HUES64 (cell line): Measurements from ENCODE around the gene TBC1D22A.

Experiments
- H3K27ac ChIP-seq: 2 replicates; pipeline ENCODE4 v1.7.0; 2013; ENCODE audit warnings: low read depth, low read length, inconsistent platforms
- H3K27me3 ChIP-seq: 2 replicates; pipeline ENCODE4 v1.6.1; 2013; ENCODE audit warnings: mild to moderate bottlenecking, low read length; ENCODE audit not compliant: insufficient read depth
- H3K36me3 ChIP-seq: 2 replicates; pipeline ENCODE4 v1.6.1; 2013; ENCODE audit warnings: mild to moderate bottlenecking, low read length; ENCODE audit not compliant: insufficient read depth
- H3K4me1 ChIP-seq: 2 replicates; pipeline ENCODE4 v1.6.1; 2013; ENCODE audit warnings: mild to moderate bottlenecking, low read length, moderate library complexity; ENCODE audit not compliant: insufficient read depth
- H3K4me3 ChIP-seq: 2 replicates; pipeline ENCODE4 v1.5.1; 2013; ENCODE audit warnings: mild to moderate bottlenecking, low read length, moderate library complexity
- H3K9ac ChIP-seq: 2 replicates; pipeline ENCODE4 v1.6.1; 2013; ENCODE audit warnings: mild to moderate bottlenecking, low read depth, low read length
- H3K9me3 ChIP-seq: 2 replicates; pipeline ENCODE4 v1.6.1; 2013; ENCODE audit warnings: low read depth, low read length; ENCODE audit not compliant: insufficient read depth
- WGBS: fragments of 150-250, 120-280 bp; methylation state at CpG from one replicate; pipeline ENCODE4 v1.1.7; 2013; ENCODE audit warnings: missing lambda C conversion rate; 5-methylcytosine and 5-hydroxymethylcytosine counted together

The TBC1D22A gene

DNA sequence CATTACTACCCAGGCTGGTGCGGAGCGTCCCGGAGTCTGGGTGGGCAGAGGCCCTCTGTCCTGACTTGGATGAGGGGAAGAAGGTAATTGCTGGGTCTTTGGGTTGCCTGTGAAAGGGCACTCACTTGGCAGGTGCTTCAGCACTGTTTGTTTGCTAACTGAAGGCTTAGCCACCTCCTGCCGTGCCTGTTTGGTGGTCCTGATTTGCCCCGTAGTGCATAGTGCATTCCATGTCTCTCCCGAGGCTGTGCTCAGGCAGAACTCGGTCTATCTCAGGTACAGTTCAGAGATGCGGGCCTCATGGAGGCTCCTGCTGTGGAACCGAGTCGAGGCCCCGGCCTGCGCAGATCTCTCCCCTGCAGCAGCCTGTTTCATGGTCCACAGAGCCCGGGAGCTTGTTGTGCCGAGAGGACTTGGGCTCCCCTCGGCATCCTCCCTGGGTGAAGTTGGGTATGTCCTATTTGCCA is 146.2 kb downstream of the TBC1D22A start:
- WGBS: 76% methylated on average over 15 of the region's 15 CpGs
- Histone ChIP-seq H3K36me3 (peaks cover 14% of the 10 kb centered on the region), H3K27ac (no peak overlapping the region), H3K9me3 (no peaks in the 10 kb centered on the region), H3K27me3 (no peaks in the 10 kb centered on the region), H3K4me1 (peaks cover 6% of the 10 kb centered on the region; the same call in 1 of the 2 replicates), H3K9ac (no peak overlapping the region), H3K4me3 (no peak overlapping the region)

GRCh38 chr22:46909237-46910030 is 147.0 kb downstream of the TBC1D22A start:
- WGBS: 91% methylated on average over 26 of the region's 26 CpGs
- H3K27ac ChIP-seq: no peak overlapping the region

DNA sequence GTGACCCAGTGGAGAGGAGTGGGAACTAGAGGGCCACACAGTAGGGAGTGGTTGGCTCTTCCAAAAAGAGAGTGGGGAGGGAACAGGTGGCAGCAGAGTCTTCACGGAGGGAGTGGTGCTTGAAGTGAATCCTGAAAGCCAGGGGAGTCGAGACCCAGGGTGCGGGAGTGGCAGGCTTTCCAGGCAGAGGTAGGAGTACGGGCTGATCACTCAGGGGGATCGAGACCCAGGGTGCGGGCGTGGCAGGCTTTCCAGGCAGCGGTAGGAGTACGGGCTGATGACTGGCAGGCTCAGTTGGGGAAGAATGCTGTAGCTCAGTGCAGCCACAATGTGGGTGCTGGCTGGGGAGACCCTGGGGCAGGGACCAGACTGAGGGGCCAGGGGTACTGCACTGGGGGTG is 148.2 kb downstream of the TBC1D22A start:
- Histone ChIP-seq H3K36me3 (peaks cover 21% of the 10 kb centered on the region), H3K4me3 (no peak overlapping the region), H3K9ac (no peak overlapping the region), H3K4me1 (peaks cover 6% of the 10 kb centered on the region; the same call in 1 of the 2 replicates), H3K27ac (no peak overlapping the region), H3K9me3 (no peaks in the 10 kb centered on the region), H3K27me3 (no peaks in the 10 kb centered on the region)
- WGBS: 92% methylated on average over 9 of the region's 9 CpGs

More at GRCh38 chr22:46909237-46910030, 147.0 kb downstream of the TBC1D22A start:
- H3K36me3 ChIP-seq: peaks cover 20% of the 10 kb centered on the region
- no peaks in the 10 kb centered on the region for H3K27me3 ChIP-seq
- peaks cover 6% of the 10 kb centered on the region; the same call in 1 of the 2 replicates for H3K4me1 ChIP-seq
- no peak overlapping the region for H3K4me3 ChIP-seq
- H3K9me3 ChIP-seq: no peaks in the 10 kb centered on the region
- no peak overlapping the region for H3K9ac ChIP-seq

DNA sequence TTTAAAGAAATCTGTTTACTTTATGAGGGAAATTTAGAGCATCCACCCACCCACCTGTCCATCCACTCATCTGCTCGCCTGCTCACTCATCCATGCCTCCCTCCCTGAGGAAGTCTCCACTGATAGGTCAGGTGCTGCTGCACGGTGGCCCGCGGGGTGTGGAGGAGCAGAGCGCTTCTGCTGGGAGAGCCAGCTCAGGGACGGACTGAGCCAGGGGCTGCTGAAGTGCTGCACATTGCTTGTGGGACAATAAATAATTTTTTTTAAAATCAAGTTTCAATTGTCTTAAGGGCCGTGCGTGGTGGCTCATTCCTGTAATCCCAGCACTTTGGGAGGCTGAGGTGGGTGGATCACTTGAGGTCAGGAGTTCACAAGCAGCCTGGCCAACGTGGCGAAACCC is 148.9 kb downstream of the TBC1D22A start:
- Histone ChIP-seq H3K4me3 (no peak overlapping the region), H3K27ac (no peak overlapping the region), H3K27me3 (no peaks in the 10 kb centered on the region), H3K9me3 (no peaks in the 10 kb centered on the region), H3K36me3 (peaks cover 21% of the 10 kb centered on the region), H3K9ac (no peak overlapping the region), H3K4me1 (peaks cover 6% of the 10 kb centered on the region; the same call in 1 of the 2 replicates)
- WGBS: 93% methylated on average over 10 of the region's 10 CpGs

DNA sequence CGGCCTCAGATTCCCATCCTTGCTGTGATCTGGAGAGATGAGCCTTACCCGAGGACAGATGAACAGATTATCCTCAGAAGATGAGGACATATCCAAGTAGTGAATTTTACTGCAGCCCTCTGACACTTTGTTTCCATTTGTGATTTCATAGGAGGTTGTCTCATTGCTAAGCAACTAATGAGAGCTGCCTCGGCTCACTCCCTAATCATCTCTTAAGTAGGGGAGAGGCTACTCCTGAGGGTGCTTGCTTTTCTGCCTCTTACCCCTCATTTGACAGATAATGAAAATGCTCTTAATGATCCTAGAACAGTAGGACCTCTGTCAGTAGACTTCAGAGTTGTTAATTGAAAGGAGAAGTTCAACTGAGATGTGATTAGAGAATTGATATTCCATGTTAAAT is 150.9 kb downstream of the TBC1D22A start:
- WGBS: 73% methylated on average over 2 of the region's 3 CpGs
- H3K4me3 ChIP-seq: no peak overlapping the region
- H3K27me3 ChIP-seq: no peaks in the 10 kb centered on the region
- no peak overlapping the region for H3K27ac ChIP-seq
- H3K9ac ChIP-seq: no peak overlapping the region
- no peaks in the 10 kb centered on the region for H3K9me3 ChIP-seq
- peaks cover 26% of the 10 kb centered on the region for H3K36me3 ChIP-seq
- peaks cover 6% of the 10 kb centered on the region; the same call in 1 of the 2 replicates for H3K4me1 ChIP-seq

GRCh38 chr22:46914481-46914880 is 152.0 kb downstream of the TBC1D22A start:
- 92% methylated on average over 9 of the region's 10 CpGs for WGBS
- no peaks in the 10 kb centered on the region for H3K9me3 ChIP-seq
- no peak overlapping the region for H3K4me3 ChIP-seq
- H3K4me1 ChIP-seq: no peaks in the 10 kb centered on the region
- H3K36me3 ChIP-seq: peaks cover 29% of the 10 kb centered on the region
- H3K9ac ChIP-seq: no peak overlapping the region
- H3K27me3 ChIP-seq: no peaks in the 10 kb centered on the region
- H3K27ac ChIP-seq: no peak overlapping the region

DNA sequence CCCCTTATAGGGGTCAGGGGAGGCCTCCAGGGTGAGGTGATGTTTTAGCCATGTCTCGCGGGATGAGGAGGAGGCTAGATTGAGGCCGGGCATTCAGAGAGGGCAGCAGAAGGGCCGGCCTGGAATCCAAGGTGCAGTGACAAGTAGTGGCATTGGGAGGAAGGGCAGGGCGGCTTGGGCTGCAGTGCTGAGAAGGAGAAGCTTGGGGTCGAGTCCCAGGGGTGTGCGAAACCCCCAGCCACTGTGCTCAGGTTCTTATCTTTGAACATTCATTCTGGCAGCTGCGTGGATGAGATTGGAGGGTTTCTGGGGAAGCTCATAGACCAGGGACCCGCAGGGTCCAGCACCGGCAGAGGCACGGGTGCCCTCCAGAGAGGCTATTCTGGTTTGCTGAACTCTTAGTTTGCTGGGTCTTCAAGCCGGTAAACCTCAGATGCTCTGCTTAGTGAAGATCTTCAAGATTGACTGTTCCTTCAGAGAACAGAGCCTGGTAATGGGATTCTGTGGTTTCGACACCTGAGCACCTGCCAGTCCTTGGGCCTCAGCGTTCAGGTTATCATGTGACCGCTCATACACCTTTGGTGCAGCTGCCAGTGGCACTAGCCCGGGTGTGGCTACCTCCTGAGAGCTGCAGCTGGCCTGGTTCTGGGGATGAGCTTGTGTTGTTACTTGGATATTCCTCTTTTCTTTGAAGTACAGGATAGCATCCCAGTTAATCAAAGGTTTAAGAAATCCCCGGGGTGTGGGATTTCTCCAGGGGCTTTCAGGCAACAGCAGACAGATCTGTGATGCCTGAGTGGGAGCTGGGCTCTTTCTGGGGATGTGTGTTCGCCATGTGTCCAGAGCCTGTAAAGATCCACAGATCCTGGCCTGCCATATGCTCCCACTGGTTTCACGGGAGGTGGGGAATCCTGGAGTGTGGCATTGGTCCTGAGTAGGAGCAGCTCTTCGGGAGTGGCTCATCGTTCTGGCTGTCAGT is 152.8 kb downstream of the TBC1D22A start:
- Histone ChIP-seq H3K4me1 (no peaks in the 10 kb centered on the region), H3K9ac (no peak overlapping the region), H3K9me3 (no peaks in the 10 kb centered on the region), H3K27ac (no peak overlapping the region), H3K36me3 (peaks cover 29% of the 10 kb centered on the region), H3K4me3 (no peak overlapping the region), H3K27me3 (no peaks in the 10 kb centered on the region)
- WGBS: 94% methylated on average over 21 of the region's 21 CpGs

DNA sequence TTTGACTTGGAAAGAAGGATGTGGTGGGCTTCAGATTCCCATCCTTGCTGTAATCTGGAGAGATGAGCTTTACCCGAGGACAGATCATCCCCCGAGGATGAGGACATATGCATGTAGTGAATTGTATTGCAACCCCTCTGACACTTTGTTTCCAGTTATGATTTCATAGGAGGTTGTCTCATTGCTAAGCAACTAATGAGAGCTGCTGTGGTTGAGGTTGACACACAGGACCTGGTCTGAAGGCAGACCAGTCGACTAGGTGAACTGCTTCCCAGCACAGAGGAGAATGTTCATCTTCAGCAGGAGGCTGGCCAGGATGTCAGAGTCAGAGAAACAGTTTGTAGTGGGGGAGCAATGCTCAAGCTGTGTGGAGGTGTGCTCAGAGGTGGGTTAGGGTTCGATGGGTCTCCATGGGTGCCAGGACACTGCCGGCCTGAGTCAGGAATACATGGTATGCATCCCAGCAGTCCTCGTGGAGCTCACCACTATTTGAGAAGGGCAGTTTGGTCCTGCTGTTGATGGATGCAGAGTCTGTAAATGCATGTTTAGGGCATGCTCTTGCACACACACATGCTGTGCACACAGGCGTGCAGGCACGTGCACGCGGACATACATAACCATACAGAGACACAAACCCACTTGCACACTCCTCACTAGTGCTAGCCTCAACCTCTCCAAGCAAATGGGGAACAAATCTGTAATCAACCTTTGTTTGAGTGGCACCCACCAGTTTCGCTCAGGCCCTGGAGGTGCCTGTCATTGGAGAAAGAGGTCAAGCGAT is 153.7 kb downstream of the TBC1D22A start:
- Histone ChIP-seq H3K9me3 (no peaks in the 10 kb centered on the region), H3K9ac (no peak overlapping the region), H3K27me3 (no peaks in the 10 kb centered on the region), H3K36me3 (peaks cover 29% of the 10 kb centered on the region), H3K27ac (no peak overlapping the region), H3K4me3 (no peak overlapping the region), H3K4me1 (no peaks in the 10 kb centered on the region)
- 94% methylated on average over 12 of the region's 12 CpGs for WGBS

DNA sequence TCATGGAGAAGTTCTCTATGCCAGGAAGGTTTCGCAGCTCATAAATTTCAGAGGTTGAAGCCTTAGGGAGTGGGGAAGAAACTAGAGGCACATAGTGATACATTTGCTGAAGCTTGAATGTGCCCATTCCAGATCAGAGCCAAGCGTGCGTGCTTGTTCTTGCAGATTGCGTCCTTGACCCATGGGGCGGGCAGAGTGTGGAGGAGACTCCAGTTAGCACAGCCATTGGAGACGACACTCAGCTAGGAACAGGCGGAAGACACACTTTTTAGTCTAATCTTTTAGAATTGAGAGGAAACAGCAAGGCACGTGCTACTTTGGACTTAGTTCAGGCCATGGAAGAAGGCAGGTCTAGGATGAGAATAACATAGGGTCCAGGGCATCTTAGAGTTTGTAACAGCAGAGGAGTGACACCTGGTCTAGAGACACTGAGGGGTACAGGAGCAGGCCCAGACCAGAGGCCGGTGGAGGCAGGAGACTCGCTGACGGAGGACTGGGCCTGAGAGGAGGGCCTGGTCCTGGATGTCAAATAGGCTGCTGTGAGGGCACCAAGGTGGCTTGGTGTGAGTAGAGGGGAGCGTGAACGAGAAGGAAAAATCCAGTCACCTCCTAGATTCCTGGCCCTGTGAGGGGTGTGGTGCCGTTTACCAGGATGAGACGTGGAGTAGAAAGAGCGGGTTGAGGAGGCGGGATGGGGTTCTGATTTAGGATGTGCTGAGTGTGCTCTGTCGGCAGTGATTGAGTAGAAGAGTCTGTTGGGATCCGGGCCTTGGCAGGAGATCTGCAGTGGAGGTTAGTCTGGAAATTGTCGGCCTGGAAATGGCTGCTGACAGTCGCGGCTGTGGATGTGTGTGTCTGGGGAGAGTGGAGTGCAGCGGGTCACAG is 154.7 kb downstream of the TBC1D22A start:
- H3K9ac ChIP-seq: no peak overlapping the region
- H3K4me1 ChIP-seq: no peaks in the 10 kb centered on the region
- no peak overlapping the region for H3K4me3 ChIP-seq
- no peak overlapping the region for H3K27ac ChIP-seq
- 94% methylated on average over 23 of the region's 23 CpGs for WGBS
- H3K27me3 ChIP-seq: no peaks in the 10 kb centered on the region
- peaks cover 3% of the 10 kb centered on the region; the same call in 1 of the 2 replicates for H3K9me3 ChIP-seq
- H3K36me3 ChIP-seq: peaks cover 26% of the 10 kb centered on the region

- 95% methylated on average over 11 of the region's 11 CpGs for WGBS
- Histone ChIP-seq H3K36me3 (peaks cover 23% of the 10 kb centered on the region), H3K4me1 (no peaks in the 10 kb centered on the region), H3K9me3 (peaks cover 3% of the 10 kb centered on the region; the same call in 1 of the 2 replicates), H3K27me3 (no peaks in the 10 kb centered on the region), H3K9ac (no peak overlapping the region), H3K4me3 (no peak overlapping the region), H3K27ac (no peak overlapping the region)
Observed at GRCh38 chr22:46917771-46918101, 155.3 kb downstream of the TBC1D22A start.
